ENCODE measurements around the gene EGR2.

EGR2 gene

DNA sequence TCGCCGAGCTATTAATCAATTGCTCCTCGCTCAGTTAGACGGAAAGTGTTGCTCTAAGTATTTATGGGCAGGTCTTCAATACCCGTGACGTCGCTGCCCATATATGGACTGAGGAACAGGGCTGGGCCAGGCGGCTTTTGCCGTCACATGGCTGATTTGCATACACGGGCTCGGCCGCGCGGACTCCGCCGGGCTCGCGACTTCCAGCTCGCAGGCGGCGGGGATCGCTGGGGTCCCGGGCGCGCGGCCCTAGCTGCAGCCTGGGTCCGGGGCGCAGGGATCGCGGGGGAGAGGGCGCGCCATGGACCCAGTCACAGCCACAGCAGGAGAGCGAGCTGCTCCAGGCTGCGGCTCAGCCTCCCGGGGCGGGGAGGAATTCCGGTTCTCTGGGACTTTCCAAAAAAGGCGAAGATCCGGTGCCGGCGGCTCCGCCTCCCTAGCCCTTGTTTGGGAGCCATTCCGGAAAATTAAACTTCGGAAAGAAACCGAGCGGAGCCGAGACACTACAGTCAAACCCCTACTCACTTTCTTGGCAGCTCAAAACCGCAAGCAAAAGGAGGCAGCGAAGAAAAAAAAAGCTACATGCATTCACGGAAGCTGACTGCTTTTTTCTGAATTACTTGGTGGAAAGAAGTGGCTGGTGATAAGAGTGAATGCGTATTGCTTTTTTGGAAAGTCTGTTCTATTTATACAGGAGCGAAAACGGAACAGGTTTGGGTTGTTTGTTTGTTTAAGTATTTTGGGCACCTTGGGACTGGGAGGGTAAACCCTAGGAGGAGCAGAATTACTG is at the start of gene EGR2:
Gene EGR2, minus strand, starts transcription at position 36 of the 790 bp plus-strand sequence. CDS start 337 bp downstream, outside the sequence.
- peak; percentile 65 for DNase-seq

DNA sequence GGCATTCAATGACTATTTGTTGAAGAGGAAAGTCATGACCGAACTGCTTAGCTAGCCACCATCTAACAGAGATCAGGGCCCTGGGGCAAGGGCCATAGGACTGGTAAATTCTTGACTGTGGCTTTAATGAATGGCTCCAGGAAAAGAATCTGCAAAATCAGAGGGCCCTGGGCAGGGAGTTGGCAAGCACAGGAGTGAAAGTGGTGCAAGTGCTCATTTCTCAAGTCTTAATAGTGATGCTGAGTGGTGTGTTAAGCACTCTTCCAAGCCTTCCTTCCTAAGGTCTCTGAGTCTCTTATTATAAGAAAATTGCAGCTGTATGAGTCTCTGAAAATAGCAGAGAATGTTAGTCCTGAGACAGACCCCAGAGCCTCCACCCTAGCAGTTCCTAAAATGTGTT is 46.3 kb upstream of the EGR2 start:
- no peak for DNase-seq

DNA sequence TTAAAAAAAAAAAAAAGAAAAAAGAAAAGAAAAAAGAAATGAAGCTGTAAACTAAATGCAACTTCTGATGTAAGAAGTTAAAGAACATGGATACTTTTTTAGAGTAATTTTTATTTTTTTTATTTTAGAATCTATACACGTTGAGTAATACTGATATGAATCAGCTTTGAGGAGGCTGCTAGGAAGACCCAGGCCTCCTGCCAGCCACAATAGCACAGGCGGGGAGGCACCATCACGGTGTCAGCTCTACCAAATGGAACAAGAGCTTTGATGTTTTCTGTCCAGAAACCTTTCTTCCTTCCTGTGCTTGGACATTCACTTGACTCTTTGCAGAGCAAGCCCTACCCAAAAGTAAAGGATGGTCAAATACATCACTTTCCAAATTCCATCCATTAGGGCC is 45.3 kb upstream of the EGR2 start:
- DNase-seq: no peak

DNA sequence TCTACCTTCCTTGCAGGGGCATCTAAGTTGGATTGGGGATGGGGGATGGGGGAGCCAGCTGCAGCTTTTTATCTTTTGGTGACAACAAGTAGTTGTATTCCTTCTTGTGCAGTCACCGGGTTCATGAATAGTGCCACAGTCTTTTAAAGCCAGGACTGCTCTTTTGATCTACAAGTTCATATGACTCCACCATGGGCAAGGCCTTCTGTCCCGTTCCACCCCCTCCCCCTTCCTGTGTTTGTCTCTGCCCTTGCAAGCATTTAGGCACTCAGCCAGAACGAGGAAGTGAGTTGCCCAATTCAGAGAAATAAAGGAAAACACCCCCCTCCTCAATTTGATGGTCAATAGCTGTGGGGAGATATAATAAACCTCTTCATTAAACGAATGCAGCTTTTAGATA is 44.8 kb upstream of the EGR2 start:
- no peak for DNase-seq

DNA sequence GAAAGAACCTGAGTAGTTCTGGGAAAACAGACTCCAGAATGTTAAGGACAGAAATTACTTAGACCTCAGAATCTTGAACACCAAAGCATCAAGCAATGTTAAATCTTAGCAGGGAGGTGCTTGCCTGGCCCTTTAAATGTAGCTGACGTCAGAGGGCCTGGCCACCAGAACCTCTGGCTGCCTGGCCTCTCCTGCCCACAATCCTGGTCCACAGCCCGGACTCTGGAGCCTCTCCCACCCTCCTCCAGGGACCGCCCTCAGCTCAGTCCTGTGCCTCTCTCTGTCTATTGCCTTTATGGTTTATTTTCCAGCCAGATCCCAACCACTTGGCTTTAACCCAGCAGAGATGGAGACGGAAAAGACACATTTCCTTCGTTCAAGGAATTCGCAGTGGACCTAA is 42.2 kb upstream of the EGR2 start:
- DNase-seq: no peak

DNA sequence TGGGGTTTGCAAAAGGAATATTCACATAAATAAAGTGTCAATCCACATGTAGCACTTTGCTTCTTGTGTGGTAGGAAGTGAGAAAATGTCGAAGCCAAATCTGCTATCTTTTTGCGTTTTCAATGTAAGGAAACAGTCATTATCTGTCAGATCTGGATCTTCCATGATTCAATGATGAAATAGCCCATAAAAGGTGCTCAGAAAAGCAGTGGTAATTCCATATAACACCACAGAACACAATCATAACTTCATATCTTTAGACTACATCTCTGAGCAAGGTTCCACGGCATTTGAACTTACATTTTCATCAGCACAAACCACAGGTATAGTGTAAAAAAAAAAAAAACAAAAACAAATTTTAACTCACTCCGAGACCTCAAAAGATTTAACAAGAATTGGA is 39.9 kb upstream of the EGR2 start:
- DNase-seq: no peak

DNA sequence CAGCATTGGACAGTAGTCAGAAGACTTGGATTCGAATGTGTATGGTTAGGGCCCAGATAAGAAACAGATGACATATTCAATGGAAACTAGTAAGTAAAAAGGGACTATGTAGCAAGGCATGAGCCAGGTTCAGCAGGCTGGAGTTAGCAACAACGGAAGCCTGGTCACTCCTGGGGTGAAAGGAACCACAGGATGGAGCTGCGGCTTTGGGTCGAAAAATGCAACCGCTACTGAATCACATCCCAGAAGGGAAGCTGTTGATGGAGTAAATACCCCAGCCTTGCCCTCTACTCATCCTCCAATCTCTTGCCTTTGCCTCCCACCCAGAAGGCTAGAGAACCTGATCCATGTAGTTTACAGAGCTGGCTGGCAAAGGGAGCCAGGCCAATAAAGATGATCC is 37.5 kb upstream of the EGR2 start:
- no peak for DNase-seq

DNA sequence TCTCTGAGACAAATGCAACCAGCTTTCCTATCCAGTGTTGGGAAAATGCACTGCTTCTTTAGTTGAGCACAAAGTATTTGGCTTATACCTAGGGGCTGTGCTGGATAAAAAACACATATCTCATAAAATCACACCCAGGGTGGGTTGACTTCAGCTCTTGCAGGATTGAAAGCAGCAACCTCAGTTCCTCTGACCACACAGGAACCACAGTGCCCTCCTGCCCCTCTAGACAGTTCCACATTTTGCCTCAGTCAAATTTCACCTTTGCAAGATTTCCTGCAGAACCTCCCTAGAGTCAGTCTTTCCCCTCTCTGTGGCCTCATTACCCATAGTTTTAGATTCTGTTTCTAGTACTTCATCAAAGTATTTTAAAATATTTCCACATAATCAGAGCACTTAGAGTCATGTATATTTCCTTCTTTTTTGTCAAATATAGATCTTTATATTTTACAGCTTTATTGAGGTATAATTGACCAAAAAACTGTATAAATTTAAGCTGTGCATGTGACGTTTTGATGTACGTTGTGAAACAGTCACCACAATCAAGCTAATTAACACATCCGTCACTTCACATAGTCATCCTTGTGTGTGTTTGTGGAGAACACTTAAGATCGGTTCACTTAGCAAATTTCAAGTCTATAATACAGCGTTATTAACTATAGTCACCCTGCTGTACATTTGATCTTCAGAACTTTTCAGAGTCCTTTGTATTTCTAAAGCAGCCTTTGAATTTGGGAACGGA is 37.0 kb upstream of the EGR2 start:
- no peak for DNase-seq

DNA sequence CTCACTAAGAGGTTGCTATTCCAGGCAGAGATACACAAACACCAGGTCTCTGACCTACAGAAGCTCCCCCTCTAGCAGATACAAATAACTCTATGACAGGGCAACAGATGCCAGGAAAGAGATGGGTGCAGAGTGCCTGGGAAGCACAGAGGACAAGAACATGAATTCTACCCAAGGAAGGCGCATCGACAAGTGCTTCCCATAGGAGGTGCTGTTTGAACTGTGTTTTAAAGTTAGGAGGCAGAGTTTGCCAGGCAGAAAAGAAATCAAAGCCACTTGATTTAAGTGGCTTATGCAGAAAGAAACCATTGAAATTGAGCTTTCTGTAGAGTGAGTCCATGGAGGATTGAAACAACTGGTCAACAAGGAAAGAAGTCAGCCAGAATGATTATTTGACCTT is 35.3 kb upstream of the EGR2 start:
- DNase-seq: no peak

DNA sequence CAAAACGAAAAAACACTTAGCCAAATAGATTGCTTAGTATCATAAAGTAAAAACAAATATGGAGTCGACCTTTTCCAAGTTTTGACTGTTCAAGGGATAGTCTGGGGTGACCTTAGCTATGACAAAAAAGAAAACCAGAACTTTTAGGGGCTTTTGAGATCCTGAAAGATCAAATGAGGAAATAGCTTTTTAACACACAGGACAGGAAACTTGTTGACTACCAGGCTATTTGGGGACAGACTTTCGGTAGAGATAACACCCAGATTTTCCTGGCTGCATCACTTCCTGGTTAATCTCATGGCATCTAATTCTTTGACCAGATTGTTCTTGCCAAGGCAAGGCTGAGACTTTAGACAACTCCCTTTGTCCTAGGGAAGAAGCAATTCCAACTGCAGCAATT is 34.5 kb upstream of the EGR2 start:
- DNase-seq: no peak

DNA sequence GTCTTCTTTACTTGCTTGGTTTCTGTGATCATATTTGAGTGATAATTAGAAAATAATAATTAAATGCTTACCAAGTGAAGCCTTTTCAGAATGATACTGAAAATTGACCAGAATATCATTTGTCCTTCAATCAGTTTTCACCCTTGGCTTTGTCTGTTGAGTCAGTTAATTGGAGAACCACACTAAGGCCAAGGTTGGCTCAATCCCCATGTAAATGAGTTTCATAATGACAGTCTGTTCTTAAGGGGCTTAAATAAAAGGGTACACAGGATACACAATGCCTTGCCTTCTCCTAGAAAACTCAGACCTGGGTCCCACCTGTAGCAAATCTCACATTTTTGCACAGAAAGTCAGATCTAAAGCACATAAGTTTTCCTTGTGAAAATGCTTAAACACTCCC is 31.3 kb upstream of the EGR2 start:
- no peak for DNase-seq

DNA sequence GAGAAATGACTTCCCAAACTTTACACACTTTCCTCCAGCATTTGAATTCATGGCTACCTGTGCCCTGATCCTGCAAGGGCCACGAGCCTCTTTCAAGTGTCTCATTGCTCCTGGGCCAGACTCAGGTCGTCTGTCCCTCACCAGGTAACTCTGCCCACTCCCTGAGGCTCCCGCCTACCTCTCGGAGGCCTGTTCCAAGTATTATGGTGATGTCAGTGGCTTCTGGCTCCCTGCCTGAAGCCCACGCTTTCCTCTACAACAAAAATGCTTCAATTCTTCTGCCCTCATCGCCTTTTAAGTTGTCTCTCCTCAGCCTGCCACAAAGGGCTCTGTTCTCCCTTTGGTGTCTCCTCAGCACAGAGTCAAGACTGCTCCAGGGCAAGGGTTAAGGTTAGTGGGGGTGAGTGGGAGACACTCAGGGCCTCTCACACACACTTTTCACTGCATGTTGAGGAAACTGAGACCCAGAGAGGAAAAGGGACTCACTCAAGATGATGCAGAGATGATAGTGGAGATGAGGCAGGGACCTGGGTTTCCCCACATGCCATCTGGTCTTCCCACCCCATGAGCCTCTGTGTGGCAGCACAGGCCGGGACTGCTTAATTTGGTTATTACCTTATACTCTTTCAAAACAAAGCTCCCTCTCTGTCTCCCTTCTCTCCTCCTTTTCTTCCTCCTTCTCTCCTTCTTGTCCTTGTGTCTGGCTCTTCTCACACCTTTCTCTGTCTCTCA is 28.3 kb upstream of the EGR2 start:
- DNase-seq: no peak

DNA sequence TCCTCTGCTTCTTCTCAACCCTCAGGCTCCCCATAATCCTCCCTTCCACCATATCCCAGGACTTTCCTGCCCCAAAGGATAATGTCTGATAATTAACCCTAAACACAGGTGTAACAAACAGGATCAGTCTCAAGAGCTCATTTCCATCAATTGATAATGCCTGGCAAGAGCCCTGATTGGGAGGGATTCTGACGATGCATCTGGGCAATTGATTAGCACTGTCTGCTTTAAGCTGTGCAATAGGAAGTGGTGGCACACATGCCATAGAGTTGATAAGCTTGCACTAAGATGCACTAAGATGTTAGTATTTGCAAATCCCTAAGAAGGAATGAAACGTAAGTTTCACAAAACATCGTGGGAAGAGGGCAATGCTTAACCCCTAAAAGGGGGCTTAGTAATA is 27.4 kb upstream of the EGR2 start:
- no peak for DNase-seq

DNA sequence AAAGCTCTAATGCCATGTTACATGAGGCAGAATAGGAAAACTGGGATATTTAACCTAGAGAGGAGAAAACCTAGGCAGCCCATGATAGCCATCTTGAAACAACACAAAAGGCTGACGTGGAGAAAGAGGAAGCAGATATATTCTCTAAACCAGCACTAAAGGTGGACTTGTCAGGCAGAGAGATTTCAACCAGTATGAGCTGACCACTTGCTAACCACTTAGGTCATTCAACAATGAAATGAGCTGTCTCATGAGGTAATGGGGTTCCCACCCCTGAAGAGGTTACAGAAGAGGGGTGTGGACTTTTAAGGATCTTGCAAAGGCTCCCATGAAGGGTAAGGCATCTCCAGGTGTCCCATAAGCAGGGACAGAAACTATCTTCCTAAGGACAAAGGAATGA is 26.8 kb upstream of the EGR2 start:
- no peak for DNase-seq

DNA sequence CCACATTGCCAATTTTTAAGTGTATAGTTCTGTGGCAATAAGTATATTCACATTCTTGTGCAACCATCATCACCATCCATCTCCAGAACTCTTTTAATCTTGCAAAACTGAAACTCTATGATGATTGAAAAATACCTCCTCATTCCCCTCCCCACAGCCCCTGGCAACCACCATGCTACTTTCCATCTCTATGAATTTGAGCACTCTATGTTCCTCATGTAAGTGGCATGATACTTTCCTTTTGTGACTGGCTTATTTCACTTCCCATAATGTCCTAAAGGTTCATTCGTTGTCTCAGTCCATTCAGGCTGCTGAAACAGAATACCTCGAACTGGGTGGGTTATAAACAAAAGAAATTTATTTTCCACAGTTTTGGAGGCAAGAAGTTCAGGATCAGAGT is 23.4 kb upstream of the EGR2 start:
- no peak for DNase-seq

DNA sequence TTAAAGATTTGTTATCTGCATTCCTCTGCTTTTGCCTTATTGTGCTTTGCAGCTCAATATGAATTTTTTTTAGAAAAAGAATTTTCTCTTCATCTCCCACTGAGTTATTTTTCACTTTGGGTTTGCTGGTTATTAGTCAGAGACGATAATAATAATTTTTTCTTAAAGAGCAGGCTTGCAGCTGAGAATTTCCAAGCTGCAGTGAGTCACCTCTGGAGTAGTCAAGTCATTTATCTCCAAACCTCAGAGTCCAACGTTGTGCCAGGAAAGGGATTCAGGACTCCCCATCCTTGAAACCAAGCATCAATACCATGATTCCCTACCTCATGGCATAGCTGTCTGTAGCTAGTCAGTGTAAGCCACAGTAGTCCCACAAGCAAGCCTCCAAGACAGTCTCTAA is 15.2 kb upstream of the EGR2 start:
- DNase-seq: no peak

DNA sequence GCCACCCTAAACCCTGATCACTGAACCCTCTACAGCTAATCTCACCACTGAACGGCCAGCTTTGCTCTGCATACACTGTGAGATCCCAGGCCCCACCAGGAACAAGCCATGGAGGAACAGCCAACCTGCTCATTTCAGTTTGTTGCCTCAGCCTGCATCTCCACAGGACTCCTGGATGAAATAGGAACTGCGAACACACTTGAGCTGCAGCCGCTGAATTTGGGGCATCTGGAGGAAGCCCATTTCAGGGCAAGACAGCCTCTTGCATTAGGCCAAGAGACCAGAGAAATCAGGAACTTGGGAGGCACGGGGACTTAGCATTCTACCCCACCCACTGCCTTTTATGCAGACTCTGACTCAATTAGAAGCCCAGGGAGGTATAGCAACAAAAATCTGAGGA is 14.5 kb upstream of the EGR2 start:
- no peak for DNase-seq

DNA sequence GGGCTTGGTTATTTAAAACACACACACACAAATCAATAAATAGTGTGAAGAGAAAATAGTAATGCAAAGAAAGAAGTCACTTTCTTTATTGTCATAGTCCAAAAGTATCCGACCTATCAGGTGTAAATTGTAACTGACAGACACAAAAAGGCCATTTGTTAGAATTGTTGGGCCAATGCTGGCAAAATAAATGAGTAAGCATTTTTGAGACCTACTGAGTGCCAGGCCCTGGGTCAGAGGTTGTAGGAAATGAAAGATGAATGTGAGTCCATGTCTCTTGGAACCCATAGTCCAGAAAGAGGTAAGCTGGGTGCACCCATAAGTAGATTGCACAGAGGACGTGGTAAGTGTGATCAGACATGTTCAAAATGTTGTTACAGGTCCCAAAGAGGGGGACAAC is 13.5 kb upstream of the EGR2 start:
- DNase-seq: no peak

DNA sequence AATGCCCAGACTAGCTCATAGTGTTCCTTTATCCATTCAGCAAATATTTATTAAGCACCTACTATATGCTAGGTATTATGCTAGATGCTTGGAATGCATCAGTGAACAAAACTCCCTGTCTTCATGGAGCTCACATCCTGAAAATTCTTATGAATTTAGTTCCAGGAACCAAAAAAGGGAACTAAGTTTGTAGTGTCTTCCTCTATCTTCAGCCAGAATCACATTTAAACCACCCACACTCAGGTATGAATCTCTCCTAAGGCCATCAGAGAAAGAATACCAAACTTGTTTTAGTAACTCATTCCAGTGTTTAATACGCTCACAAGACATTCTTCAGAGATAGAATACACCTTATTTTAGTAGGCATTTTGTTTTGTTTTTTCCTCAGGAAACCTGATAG is 10.1 kb upstream of the EGR2 start:
- DNase-seq: no peak

DNA sequence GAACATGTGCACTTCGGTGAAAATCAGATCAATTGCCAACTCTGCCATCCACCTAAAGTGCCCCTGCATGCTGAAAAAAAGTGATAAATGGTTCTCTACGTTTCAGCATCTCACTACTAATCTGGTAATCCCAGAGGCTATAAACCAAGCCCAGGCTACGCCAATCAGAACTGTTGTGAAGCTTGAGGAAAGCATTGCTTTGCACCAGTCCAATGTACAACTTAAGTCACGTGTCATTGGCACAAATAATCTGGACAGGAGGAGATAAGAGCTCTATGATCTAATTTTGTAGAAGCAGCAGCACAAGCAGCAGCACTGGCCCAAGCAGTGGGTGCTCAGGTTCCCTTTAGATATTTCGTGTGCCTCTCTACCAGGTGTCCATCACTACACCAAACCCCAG is 4.4 kb upstream of the EGR2 start:
- DNase-seq: no peak

DNA sequence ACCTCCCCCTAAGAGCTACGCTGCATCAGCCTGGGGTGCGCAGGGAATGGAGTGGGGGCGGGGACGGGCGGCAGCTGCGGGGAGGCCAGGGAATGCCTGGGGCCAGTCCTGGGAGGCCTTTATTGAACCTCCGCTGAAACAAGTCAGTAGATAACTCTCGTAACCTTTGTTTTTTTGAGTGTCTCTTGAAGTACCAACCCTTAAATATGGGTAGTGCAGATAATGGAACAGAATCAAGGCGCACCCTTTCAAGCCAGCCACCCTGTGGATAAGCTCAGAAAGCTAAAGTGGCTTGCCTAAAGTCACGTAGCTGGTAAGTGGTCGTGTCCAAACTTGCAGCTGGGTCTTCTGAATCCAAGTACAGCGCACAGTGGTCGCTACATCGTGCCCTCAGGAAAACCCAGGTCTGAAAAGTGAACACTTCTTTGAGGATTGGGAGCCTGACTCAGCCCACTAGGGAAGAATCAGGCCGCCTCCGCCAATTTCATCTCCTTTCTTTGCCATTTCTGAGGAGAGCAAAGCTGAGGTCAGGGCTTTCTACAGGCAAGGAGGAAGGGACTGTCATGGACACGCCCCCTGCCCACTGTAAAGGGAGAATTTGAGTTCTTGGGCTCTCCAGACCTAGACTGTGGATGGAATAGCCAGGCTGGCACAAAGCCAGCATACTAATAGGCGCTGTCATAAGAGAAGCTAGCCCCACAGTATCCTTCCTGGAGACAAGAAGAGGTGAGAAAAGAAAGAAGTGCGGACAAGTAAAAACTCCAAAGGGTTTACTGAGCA is 3.2 kb upstream of the EGR2 start:
- DNase-seq: peak; percentile 26

DNA sequence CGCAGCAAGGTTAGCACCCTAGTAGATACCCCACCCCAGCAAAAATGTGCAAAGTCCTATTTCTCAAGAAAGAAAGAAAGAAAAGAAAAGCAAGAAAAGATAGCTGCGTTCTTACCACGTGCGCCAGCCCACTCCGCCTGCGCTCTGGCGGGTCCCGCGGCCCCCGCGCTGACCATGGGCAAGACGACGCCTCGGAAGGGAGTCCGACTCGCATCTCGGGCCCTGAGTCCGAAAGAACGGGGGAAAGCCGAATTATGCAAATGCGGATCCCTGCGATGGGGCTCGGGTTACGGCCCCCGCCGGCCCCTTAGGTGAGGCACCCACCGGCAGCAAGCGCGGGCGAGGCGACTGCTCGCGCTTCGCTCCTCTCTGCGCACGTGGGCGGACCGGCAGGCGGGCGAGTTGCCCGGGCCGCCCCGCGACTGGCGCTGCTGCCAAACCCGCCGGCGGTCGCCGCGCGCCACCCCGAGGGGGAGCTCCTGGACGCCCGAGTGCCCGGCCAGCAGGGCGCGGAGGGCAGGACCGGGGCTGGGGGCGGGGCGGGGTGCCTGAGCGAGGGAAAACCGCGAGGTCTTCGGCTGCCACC is 2.4 kb upstream of the EGR2 start:
- DNase-seq: no peak
